IMR-90 (cell line): ENCODE measurements around the gene SLC2A13. TPM values are rescaled to one million over a fixed set of nuclear protein-coding genes. Genes with fewer than 3 reads are reported as not detected.

Source experiments
- ATAC-seq: fragments of 200-7000 bp; cut with Tn5 transposase; 2 replicates; pipeline ENCODE4 v1.9.1; 2020; ENCODE audit warnings: low read depth, mild to moderate bottlenecking, moderate library complexity
- BruUV-seq: library from RNA; stranded (reverse); fragments of 400-500 nt; replicated peaks from 2 replicates; lab custom pipeline; 2021; lab: Mats Ljungman, UMichigan
- CTCF ChIA-PET: fragments of 300-600 bp; formaldehyde crosslinking; extraction: SDS; loops from one replicate; lab custom pipeline; 2021; ENCODE audit warnings: antibody characterized with exemption; lab: Yijun Ruan, JAX
- POLR2A ChIA-PET: fragments of 300-600 bp; sonication (Branson Sonifier 250); formaldehyde crosslinking; loops from one replicate; lab custom pipeline; 2022; ENCODE audit warnings: antibody characterized with exemption; ENCODE audit not compliant: unreplicated experiment; lab: Charles Lee
- DNase-seq: peaks from one replicate; pipeline ENCODE4 v3.0.0; 2013
- H2AFZ ChIP-seq: replicated peaks from 2 replicates; pipeline ENCODE3; 2013; ENCODE audit warnings: low read length, mild to moderate bottlenecking; ENCODE audit not compliant: poor library complexity
- H2AK5ac ChIP-seq: 2 replicates; pipeline ENCODE4 v1.6.1; 2013; ENCODE audit warnings: low read depth, low read length, inconsistent platforms
- H2AK9ac ChIP-seq: replicated peaks from 2 replicates; pipeline ENCODE3; 2013; ENCODE audit warnings: mild to moderate bottlenecking, low read depth, low read length, moderate library complexity; ENCODE audit not compliant: poor library complexity
- H2BK120ac ChIP-seq: 2 replicates; pipeline ENCODE4 v1.6.1; 2013; ENCODE audit warnings: low read depth, low read length, inconsistent platforms
- H2BK15ac ChIP-seq: 3 replicates; pipeline ENCODE4 v1.6.1; 2013; ENCODE audit warnings: low read depth, low read length, inconsistent platforms
- H2BK20ac ChIP-seq: 2 replicates; pipeline ENCODE4 v1.6.1; 2013; ENCODE audit warnings: low read depth, mild to moderate bottlenecking, inconsistent platforms, low read length, moderate library complexity
- H2BK5ac ChIP-seq: 2 replicates; pipeline ENCODE4 v1.6.1; 2013; ENCODE audit warnings: mild to moderate bottlenecking, low read depth, low read length, inconsistent platforms; ENCODE audit not compliant: poor library complexity, severe bottlenecking
- H3K14ac ChIP-seq: replicated peaks from 2 replicates; pipeline ENCODE4 v1.6.1; 2013; ENCODE audit warnings: low read depth, low read length, inconsistent platforms
- H3K18ac ChIP-seq: 2 replicates; pipeline ENCODE4 v1.6.1; 2013; ENCODE audit warnings: low read depth, low read length, control low read depth
- H3K23ac ChIP-seq: 2 replicates; pipeline ENCODE4 v1.6.1; 2013; ENCODE audit warnings: low read depth, low read length, inconsistent platforms
- H3K27ac ChIP-seq: 2 replicates; pipeline ENCODE4 v1.5.1; 2013; ENCODE audit warnings: mild to moderate bottlenecking, control low read depth, low read length; ENCODE audit not compliant: insufficient read depth
- H3K27me3 ChIP-seq: 2 replicates; pipeline ENCODE4 v1.6.1; 2013; ENCODE audit warnings: low read length; ENCODE audit not compliant: control insufficient read depth, insufficient read depth
- H3K36me3 ChIP-seq: 2 replicates; pipeline ENCODE4 v1.6.1; 2013; ENCODE audit warnings: low read length, mixed read lengths; ENCODE audit not compliant: control insufficient read depth, insufficient read depth
- H3K4ac ChIP-seq: 2 replicates; pipeline ENCODE4 v1.6.1; 2013; ENCODE audit warnings: low read depth, low read length, inconsistent platforms
- H3K4me1 ChIP-seq: 2 replicates; pipeline ENCODE4 v1.6.1; 2013; ENCODE audit warnings: low read length, mixed read lengths; ENCODE audit not compliant: control insufficient read depth, insufficient read depth
- H3K4me2 ChIP-seq: 2 replicates; pipeline ENCODE4 v1.6.1; 2013; ENCODE audit warnings: low read depth, mild to moderate bottlenecking, control low read depth, low read length, moderate library complexity
- H3K4me3 ChIP-seq: 2 replicates; pipeline ENCODE4 v1.5.1; 2013; ENCODE audit warnings: low read depth, mild to moderate bottlenecking, control low read depth, low read length, moderate library complexity; ENCODE audit not compliant: insufficient read depth
- H3K56ac ChIP-seq: 2 replicates; pipeline ENCODE4 v1.6.1; 2013; ENCODE audit warnings: low read length, inconsistent platforms; ENCODE audit not compliant: insufficient read depth; ENCODE audit errors: extremely low read depth
- H3K79me1 ChIP-seq, 2 experiments: 2 replicates each; pipeline ENCODE4 v1.6.1; 2013; ENCODE audit warnings: low read length in 2 of 2, inconsistent platforms in 1 of 2, low read depth in 1 of 2
- H3K9ac ChIP-seq: 2 replicates; pipeline ENCODE4 v1.6.1; 2013; ENCODE audit warnings: low read depth, low read length, control low read depth
- H3K9me1 ChIP-seq: 2 replicates; pipeline ENCODE4 v1.6.1; 2013; ENCODE audit warnings: low read length, inconsistent platforms; ENCODE audit not compliant: insufficient read depth
- H3K9me3 ChIP-seq: 2 replicates; pipeline ENCODE4 v1.6.1; 2013; ENCODE audit warnings: low read length; ENCODE audit not compliant: control insufficient read depth, insufficient read depth
- H4K20me1 ChIP-seq: 2 replicates; pipeline ENCODE4 v1.6.1; 2013; ENCODE audit warnings: low read length, inconsistent platforms; ENCODE audit not compliant: insufficient read depth
- H4K5ac ChIP-seq: 2 replicates; pipeline ENCODE4 v1.6.1; 2013; ENCODE audit warnings: mild to moderate bottlenecking, low read depth, low read length, control low read depth
- H4K8ac ChIP-seq, 2 experiments: 2 replicates each; pipeline ENCODE4 v1.6.1; 2013; ENCODE audit warnings: low read depth in 2 of 2, low read length in 2 of 2, control low read depth in 1 of 2, inconsistent platforms in 1 of 2
- H4K91ac ChIP-seq: 2 replicates; pipeline ENCODE4 v1.6.1; 2013; ENCODE audit warnings: low read depth, low read length, inconsistent platforms; ENCODE audit not compliant: insufficient read depth
- BHLHE40 ChIP-seq: fragments of 150-350 bp; IDR thresholded peaks from 2 replicates; pipeline ENCODE4 v1.6.1; 2016; ENCODE audit warnings: mild to moderate bottlenecking, low read depth, low read length
- CEBPB ChIP-seq: IDR thresholded peaks from 2 replicates; pipeline ENCODE4 v1.6.1; 2012; ENCODE audit warnings: low read depth, low read length, improper control_type of control experiment
- CHD1 ChIP-seq: IDR thresholded peaks from 2 replicates; pipeline ENCODE4 v1.6.1; 2012; ENCODE audit warnings: low read depth, low read length, improper control_type of control experiment
- CTCF ChIP-seq: conservative IDR thresholded peaks from 2 replicates; pipeline ENCODE4 v1.5.1; 2012; ENCODE audit warnings: mild to moderate bottlenecking, low read depth, low read length, improper control_type of control experiment
- FOS ChIP-seq: fragments of 150-350 bp; IDR thresholded peaks from 2 replicates; pipeline ENCODE4 v1.6.1; 2016; ENCODE audit warnings: low read depth, low read length
- MAFK ChIP-seq: IDR thresholded peaks from 2 replicates; pipeline ENCODE4 v1.6.1; 2012; ENCODE audit warnings: low read depth, low read length, improper control_type of control experiment
- MAZ ChIP-seq: IDR thresholded peaks from 2 replicates; pipeline ENCODE4 v1.6.1; 2012; ENCODE audit warnings: low read depth, mild to moderate bottlenecking, low read length, improper control_type of control experiment, moderate library complexity, borderline replicate concordance
- NFE2L2 ChIP-seq: fragments of 150-350 bp; IDR thresholded peaks from 2 replicates; pipeline ENCODE4 v1.6.1; 2016; ENCODE audit warnings: low read depth, mild to moderate bottlenecking, low read length
- POLR2A ChIP-seq: IDR thresholded peaks from 2 replicates; pipeline ENCODE4 v1.6.1; 2012; ENCODE audit warnings: mild to moderate bottlenecking, low read depth, low read length
- RAD21 ChIP-seq: IDR thresholded peaks from 2 replicates; pipeline ENCODE4 v1.6.1; 2012; ENCODE audit warnings: low read length, improper control_type of control experiment
- RCOR1 ChIP-seq: IDR thresholded peaks from 2 replicates; pipeline ENCODE4 v1.6.1; 2012; ENCODE audit warnings: mild to moderate bottlenecking, low read length, improper control_type of control experiment; ENCODE audit not compliant: insufficient replicate concordance
- RFX5 ChIP-seq: IDR thresholded peaks from 2 replicates; pipeline ENCODE4 v1.8.0; 2012; ENCODE audit warnings: low read depth, mild to moderate bottlenecking, low read length, moderate library complexity
- SMC3 ChIP-seq: fragments of 150-350 bp; IDR thresholded peaks from 2 replicates; pipeline ENCODE4 v1.6.1; 2016; ENCODE audit warnings: low read depth, mild to moderate bottlenecking, antibody characterized with exemption, low read length, moderate library complexity
- whole genome bisulfite sequencing, 2 experiments: methylation state at CpG; one replicate each; pipeline versions ENCODE4 v1.1.5 to v1.1.7; 2013; ENCODE audit warnings: missing lambda C conversion rate in 2 of 2; ENCODE audit not compliant: insufficient read length in 1 of 2; ENCODE audit errors: extremely low coverage in 2 of 2; 5-methylcytosine and 5-hydroxymethylcytosine counted together
- dilution Hi-C: fragments of 300-500 bp; cut with HindIII; formaldehyde crosslinking; loops from one replicate; pipeline ENCODE4 v1.14.3; 2018; ENCODE audit warnings: low sequenced_read_pairs; ENCODE audit not compliant: unreplicated experiment
- in situ Hi-C: fragments of 300-500 bp; cut with MboI; formaldehyde crosslinking; loops from 3 replicates; pipeline ENCODE4 v1.14.3; 2019; ENCODE audit warnings: low sequenced_read_pairs, inconsistent platforms, mixed read lengths
- intact Hi-C: fragments of 100-400 bp; cut with micrococcal nuclease; formaldehyde crosslinking; loops from 2 replicates; pipeline ENCODE4 v1.10.0; 2022
- polyA plus RNA-seq, 3 experiments: library from polyadenylated mRNA; depleted of rRNA; stranded (reverse); fragments of >200 nt; gene quantifications; 2 replicates each; pipeline ENCODE4 v1.2.3, GENCODE V29; 2012; ENCODE audit warnings: low replicate concordance in 1 of 3
- total RNA-seq: library from RNA; depleted of rRNA; stranded (reverse); fragments of >200 nt; gene quantifications from 2 replicates; pipeline ENCODE4 v1.2.3, GENCODE V29; 2012
- TF ChIP-seq, protein P1 (sequence below): fragments of 150-350 bp; IDR thresholded peaks from 2 replicates; pipeline ENCODE4 v1.6.1; 2017; ENCODE audit warnings: mild to moderate bottlenecking, antibody characterized with exemption, low read length, low read depth
- TF ChIP-seq, protein P2 (sequence below): fragments of 150-350 bp; IDR thresholded peaks from 2 replicates; pipeline ENCODE4 v1.6.1; 2016; ENCODE audit warnings: low read depth, mild to moderate bottlenecking, low read length, moderate library complexity, borderline replicate concordance

Gene SLC2A13
- total and polyA plus RNA-seq, 2 of the 4 experiments (the other 2 are of a cell fraction) = 1.5 to 3.9 TPM

DNA sequence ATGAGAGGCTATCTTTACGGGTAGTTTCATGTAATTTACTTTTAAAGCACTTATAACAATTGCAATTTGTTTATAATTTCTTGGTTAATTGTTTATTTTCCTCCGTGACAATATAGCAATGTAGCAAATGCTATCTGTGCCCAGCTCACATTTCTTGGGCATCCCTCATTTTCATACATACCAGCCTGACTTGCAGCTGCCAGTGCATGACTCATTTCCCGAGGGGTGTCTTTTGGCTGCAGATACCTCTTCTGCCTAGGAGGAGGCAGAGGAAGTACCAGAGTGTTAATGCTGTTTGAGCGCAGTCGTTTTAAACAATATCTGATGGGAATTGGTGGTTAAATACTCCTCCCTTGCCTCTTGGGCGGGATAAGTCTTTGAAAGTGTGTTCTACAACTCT is 382.1 kb downstream of the SLC2A13 start:
- Histone ChIP-seq H3K9me3 (peaks cover 3% of the 10 kb centered on the region; the same call in 1 of the 2 replicates), H3K79me1 (no peaks in the 10 kb centered on the region), H2AFZ (no peak overlapping the region), H2BK20ac (no peak overlapping the region), H4K5ac (no peak overlapping the region), H4K20me1 (no peaks in the 10 kb centered on the region), H3K14ac (no peak overlapping the region), H4K91ac (no peak overlapping the region), H4K8ac (no peak overlapping the region), H3K56ac (no peak overlapping the region), H2BK120ac (no peak overlapping the region), H2BK15ac (no peak overlapping the region), H3K4ac (no peak overlapping the region), H3K36me3 (no peaks in the 10 kb centered on the region), H3K23ac (no peak overlapping the region), H3K18ac (no peak overlapping the region), H3K4me3 (no peak overlapping the region), H3K27ac (no peak overlapping the region), H2BK5ac (no peak overlapping the region), H3K27me3 (no peaks in the 10 kb centered on the region), H3K9me1 (no peaks in the 10 kb centered on the region), H3K4me1 (no peaks in the 10 kb centered on the region), H3K4me2 (no peak overlapping the region), H2AK9ac (no peak overlapping the region), H3K9ac (no peak overlapping the region), H2AK5ac (no peak overlapping the region)
- WGBS, 2 experiments = no CpG with 5 or more reads among the region's 6 CpGs
- ATAC-seq (no peak), DNase-seq (no peak)
- ChIA-PET CTCF (no interaction called here), POLR2A (no interaction called here)
- intact Hi-C loops = no loop called here
- no TSS peak for BruUV-seq
- in situ Hi-C loops = no loop called here
- TF ChIP-seq CHD1 (no peak), RFX5 (no peak), MAZ (no peak), CTCF (no peak), CEBPB (no peak), RCOR1 (no peak), BHLHE40 (no peak), SMC3 (no peak), MAFK (no peak), RAD21 (no peak), NFE2L2 (no peak), POLR2A (no peak), FOS (no peak)
- TF ChIP-seq, protein P1, sequence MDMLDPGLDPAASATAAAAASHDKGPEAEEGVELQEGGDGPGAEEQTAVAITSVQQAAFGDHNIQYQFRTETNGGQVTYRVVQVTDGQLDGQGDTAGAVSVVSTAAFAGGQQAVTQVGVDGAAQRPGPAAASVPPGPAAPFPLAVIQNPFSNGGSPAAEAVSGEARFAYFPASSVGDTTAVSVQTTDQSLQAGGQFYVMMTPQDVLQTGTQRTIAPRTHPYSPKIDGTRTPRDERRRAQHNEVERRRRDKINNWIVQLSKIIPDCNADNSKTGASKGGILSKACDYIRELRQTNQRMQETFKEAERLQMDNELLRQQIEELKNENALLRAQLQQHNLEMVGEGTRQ = no peak
- TF ChIP-seq, protein P2, sequence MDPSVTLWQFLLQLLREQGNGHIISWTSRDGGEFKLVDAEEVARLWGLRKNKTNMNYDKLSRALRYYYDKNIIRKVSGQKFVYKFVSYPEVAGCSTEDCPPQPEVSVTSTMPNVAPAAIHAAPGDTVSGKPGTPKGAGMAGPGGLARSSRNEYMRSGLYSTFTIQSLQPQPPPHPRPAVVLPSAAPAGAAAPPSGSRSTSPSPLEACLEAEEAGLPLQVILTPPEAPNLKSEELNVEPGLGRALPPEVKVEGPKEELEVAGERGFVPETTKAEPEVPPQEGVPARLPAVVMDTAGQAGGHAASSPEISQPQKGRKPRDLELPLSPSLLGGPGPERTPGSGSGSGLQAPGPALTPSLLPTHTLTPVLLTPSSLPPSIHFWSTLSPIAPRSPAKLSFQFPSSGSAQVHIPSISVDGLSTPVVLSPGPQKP = no peak
- dilution Hi-C loops = no loop called here
